ENCODE measurements around the gene MGMT. TPM values are rescaled to one million over a fixed set of nuclear protein-coding genes. Genes with fewer than 3 reads are reported as not detected.

Gene MGMT
- total and polyA plus RNA-seq, 2 experiments from 2014 or later = 19.3 to 21.9 TPM

DNA sequence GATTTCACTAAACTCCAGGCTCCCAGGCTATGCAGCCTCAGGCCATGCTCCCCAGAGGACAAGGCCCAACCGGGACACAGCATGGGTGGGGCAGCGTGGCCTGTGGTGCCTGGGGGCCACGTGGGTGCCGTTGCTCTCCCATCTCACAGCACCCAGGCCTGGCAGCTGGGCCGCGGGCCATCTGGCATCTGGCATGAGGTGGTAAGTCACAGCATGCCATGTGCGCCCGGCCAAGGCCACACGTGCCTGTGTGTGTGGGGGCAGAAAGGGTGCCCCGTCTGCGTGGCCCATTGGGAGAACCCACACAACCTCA is 292.9 kb downstream of the MGMT start:
- DNase-seq (ENCODE audit: low spot score) = no peak

More for the DNA sequence above, 292.9 kb downstream of the MGMT start:
- ATAC-seq = no peak
- Histone ChIP-seq H4K20me1 (replicated peaks; ENCODE audit: insufficient read depth) (no peaks in the 10 kb centered on the region), H3K27me3 (ENCODE audit: insufficient read depth) (no peaks in the 10 kb centered on the region), H3K79me2 (replicated peaks; ENCODE audit: insufficient read depth) (no peaks in the 10 kb centered on the region), H2AFZ (no peak overlapping the region), H3K36me3 (ENCODE audit: insufficient read depth) (no peaks in the 10 kb centered on the region), H3F3A (replicated peaks; ENCODE audit: low read depth) (no peaks in the 10 kb centered on the region), H3K4me3 (no peak overlapping the region), H3K9me2 (ENCODE audit: insufficient read depth) (0 out of 2 replicates have a peak, but pooled peaks cover 4% of the 10 kb centered on the region), H3K27ac (ENCODE audit: low read depth) (no peak overlapping the region), H3K4me2 (no peak overlapping the region), H3K4me1 (ENCODE audit: insufficient read depth) (no peaks in the 10 kb centered on the region)
- Mint-ChIP-seq H3K9me3 (peaks cover 7% of the 10 kb centered on the region), H3K27me3 (ENCODE audit: insufficient read depth, low read depth, poor library complexity) (no peaks in the 10 kb centered on the region), H3K27ac (no peak overlapping the region), H3K36me3 (ENCODE audit: low read depth) (no peaks in the 10 kb centered on the region; the same call in 2 of the 3 replicates), H3K4me3 (no peak overlapping the region), H3K4me1 (peaks cover 10% of the 10 kb centered on the region)
- no peak for TF ChIP-seq ETS1 (IDR thresholded peaks at IDR 0.05)
- TF ChIP-seq, protein P1, sequence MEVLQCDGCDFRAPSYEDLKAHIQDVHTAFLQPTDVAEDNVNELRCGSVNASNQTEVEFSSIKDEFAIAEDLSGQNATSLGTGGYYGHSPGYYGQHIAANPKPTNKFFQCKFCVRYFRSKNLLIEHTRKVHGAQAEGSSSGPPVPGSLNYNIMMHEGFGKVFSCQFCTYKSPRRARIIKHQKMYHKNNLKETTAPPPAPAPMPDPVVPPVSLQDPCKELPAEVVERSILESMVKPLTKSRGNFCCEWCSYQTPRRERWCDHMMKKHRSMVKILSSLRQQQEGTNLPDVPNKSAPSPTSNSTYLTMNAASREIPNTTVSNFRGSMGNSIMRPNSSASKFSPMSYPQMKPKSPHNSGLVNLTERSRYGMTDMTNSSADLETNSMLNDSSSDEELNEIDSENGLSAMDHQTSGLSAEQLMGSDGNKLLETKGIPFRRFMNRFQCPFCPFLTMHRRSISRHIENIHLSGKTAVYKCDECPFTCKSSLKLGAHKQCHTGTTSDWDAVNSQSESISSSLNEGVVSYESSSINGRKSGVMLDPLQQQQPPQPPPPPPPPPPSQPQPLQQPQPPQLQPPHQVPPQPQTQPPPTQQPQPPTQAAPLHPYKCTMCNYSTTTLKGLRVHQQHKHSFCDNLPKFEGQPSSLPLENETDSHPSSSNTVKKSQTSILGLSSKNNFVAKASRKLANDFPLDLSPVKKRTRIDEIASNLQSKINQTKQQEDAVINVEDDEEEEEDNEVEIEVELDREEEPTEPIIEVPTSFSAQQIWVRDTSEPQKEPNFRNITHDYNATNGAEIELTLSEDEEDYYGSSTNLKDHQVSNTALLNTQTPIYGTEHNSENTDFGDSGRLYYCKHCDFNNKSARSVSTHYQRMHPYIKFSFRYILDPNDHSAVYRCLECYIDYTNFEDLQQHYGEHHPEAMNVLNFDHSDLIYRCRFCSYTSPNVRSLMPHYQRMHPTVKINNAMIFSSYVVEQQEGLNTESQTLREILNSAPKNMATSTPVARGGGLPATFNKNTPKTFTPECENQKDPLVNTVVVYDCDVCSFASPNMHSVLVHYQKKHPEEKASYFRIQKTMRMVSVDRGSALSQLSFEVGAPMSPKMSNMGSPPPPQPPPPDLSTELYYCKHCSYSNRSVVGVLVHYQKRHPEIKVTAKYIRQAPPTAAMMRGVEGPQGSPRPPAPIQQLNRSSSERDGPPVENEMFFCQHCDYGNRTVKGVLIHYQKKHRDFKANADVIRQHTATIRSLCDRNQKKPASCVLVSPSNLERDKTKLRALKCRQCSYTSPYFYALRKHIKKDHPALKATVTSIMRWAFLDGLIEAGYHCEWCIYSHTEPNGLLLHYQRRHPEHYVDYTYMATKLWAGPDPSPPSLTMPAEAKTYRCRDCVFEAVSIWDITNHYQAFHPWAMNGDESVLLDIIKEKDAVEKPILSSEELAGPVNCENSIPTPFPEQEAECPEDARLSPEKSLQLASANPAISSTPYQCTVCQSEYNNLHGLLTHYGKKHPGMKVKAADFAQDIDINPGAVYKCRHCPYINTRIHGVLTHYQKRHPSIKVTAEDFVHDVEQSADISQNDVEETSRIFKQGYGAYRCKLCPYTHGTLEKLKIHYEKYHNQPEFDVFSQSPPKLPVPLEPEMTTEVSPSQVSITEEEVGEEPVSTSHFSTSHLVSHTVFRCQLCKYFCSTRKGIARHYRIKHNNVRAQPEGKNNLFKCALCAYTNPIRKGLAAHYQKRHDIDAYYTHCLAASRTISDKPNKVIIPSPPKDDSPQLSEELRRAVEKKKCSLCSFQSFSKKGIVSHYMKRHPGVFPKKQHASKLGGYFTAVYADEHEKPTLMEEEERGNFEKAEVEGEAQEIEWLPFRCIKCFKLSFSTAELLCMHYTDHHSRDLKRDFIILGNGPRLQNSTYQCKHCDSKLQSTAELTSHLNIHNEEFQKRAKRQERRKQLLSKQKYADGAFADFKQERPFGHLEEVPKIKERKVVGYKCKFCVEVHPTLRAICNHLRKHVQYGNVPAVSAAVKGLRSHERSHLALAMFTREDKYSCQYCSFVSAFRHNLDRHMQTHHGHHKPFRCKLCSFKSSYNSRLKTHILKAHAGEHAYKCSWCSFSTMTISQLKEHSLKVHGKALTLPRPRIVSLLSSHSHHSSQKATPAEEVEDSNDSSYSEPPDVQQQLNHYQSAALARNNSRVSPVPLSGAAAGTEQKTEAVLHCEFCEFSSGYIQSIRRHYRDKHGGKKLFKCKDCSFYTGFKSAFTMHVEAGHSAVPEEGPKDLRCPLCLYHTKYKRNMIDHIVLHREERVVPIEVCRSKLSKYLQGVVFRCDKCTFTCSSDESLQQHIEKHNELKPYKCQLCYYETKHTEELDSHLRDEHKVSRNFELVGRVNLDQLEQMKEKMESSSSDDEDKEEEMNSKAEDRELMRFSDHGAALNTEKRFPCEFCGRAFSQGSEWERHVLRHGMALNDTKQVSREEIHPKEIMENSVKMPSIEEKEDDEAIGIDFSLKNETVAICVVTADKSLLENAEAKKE (CRISPR knock-in tag; IDR thresholded peaks at IDR 0.05) = no peak
- TF ChIP-seq POLR2AphosphoS5 (IDR thresholded peaks at IDR 0.05; ENCODE audit: low read depth) = no peak
- TF ChIP-seq, protein P2, sequence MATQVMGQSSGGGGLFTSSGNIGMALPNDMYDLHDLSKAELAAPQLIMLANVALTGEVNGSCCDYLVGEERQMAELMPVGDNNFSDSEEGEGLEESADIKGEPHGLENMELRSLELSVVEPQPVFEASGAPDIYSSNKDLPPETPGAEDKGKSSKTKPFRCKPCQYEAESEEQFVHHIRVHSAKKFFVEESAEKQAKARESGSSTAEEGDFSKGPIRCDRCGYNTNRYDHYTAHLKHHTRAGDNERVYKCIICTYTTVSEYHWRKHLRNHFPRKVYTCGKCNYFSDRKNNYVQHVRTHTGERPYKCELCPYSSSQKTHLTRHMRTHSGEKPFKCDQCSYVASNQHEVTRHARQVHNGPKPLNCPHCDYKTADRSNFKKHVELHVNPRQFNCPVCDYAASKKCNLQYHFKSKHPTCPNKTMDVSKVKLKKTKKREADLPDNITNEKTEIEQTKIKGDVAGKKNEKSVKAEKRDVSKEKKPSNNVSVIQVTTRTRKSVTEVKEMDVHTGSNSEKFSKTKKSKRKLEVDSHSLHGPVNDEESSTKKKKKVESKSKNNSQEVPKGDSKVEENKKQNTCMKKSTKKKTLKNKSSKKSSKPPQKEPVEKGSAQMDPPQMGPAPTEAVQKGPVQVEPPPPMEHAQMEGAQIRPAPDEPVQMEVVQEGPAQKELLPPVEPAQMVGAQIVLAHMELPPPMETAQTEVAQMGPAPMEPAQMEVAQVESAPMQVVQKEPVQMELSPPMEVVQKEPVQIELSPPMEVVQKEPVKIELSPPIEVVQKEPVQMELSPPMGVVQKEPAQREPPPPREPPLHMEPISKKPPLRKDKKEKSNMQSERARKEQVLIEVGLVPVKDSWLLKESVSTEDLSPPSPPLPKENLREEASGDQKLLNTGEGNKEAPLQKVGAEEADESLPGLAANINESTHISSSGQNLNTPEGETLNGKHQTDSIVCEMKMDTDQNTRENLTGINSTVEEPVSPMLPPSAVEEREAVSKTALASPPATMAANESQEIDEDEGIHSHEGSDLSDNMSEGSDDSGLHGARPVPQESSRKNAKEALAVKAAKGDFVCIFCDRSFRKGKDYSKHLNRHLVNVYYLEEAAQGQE (IDR thresholded peaks at IDR 0.05; ENCODE audit: unreplicated experiment) = no peak
- no peak for TF ChIP-seq ZNF331 (CRISPR knock-in tag; IDR thresholded peaks at IDR 0.05; ENCODE audit: low read depth)
- no peak for TF ChIP-seq EZH2phosphoT487 (IDR thresholded peaks at IDR 0.05; ENCODE audit: unreplicated experiment)
- no peak for TF ChIP-seq JUNB (IDR thresholded peaks at IDR 0.05; ENCODE audit: unreplicated experiment)
- no peak for TF ChIP-seq CTCF (conservative IDR thresholded peaks at IDR 0.05; ENCODE audit: low read depth in 2 of 2)
- no peak for TF ChIP-seq EZH2 (IDR thresholded peaks at IDR 0.05; ENCODE audit: low read depth, unreplicated experiment)
- no peak for TF ChIP-seq NANOG (IDR thresholded peaks at IDR 0.05; ENCODE audit: borderline replicate concordance)
